Measurements from ENCODE around the gene AADACL2.
"Not testable (repeated sequence)": the region's sequence is repeated elsewhere in the genome, so short reads cannot be mapped to it uniquely, and the experiment has no call there.

Gene AADACL2

GRCh38 chr3:151765685-151766084, 32.0 kb downstream of the AADACL2 start:
- no peak overlapping the region for H3K4me3 ChIP-seq (ENCODE audit: low read depth, low read length)

DNA sequence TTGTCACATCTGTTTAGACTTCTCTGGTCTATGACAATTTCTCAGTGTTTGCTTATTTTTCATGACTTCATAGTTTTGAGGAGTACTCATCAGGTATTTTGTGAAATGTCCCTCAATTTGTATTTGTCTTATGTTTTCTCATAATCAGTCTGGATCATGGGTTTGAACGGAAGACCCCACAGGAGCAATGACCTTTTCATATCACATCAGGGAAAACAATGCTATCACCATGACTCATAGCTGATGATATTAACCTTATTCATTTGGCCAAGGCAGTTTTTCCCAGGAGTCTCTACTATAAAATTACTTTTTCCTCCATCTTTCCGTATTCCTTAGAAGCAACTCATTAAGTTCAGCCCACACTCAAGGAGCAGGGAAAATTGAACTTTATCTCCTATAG, 32.7 kb downstream of the AADACL2 start:
- H3K4me3 ChIP-seq (ENCODE audit: low read depth, low read length), result no peak overlapping the region

DNA sequence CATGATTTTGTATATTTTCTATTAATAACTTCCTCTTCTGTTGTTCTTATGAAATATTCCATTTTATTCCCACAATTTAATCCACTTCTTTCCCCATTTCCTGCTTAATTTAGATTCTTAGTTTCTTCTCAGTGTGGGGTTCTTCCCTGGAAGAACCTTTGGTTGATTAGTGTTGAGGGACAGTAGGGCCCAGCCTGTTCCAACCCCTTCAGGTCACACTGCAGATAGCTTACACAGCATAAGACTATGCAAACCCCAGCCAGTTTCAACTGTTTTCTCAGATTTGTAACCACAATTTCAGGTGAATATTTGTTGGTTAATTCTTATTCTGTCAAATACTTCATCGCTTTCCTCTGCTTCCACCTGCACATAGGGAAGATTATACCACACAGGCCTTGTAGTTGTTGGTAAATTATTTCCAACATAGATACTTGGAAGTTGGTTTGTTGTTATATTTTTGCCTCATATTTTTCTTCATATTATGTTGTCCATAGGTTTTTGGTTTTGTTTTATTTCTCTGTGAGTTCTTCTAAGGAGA, 34.7 kb downstream of the AADACL2 start:
- no peak overlapping the region for H3K4me3 ChIP-seq (ENCODE audit: low read depth, low read length)

DNA sequence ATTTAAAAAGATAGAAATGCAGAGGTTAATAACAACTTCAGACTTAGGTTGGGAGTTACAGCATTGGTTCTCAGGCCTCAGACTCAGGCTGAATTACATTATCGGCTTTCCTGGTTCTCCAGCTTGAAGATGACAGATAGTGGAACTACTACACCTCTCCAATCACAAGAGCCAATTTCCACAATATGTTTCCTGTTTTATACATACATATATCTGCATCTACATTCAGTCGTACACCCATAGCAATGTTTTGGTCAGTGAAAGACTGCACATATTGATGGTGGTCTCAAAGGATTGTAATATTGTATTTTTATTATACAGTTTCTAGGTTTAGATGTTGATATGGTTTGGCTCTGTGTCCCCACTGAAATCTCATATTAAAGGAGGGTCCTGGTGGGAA, 35.4 kb downstream of the AADACL2 start:
- no peak overlapping the region for H3K4me3 ChIP-seq (ENCODE audit: low read depth, low read length)

DNA sequence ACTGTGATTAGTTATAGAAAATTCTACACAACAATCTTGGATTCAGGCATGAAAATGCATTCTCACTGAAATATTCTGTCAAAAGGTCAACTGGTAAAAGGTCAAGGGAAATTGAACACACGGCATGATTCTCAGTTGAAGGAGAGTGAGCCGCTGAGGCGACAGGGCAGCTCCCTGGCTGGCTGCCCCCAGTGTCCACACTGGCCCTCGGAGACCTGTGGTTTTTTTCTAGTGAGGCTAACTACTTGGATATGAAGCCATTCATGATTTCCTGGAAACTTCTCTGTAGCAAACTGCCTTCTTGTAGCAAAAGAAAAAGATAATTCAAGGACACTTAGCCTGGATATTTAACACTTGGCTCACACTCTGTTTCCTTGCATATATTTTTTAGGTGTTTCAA, 37.2 kb downstream of the AADACL2 start:
- H3K4me3 ChIP-seq (ENCODE audit: low read depth, low read length), result no peak overlapping the region

GRCh38 chr3:151772825-151773480, 39.2 kb downstream of the AADACL2 start:
- no peak overlapping the region for H3K4me3 ChIP-seq (ENCODE audit: low read depth, low read length)

DNA sequence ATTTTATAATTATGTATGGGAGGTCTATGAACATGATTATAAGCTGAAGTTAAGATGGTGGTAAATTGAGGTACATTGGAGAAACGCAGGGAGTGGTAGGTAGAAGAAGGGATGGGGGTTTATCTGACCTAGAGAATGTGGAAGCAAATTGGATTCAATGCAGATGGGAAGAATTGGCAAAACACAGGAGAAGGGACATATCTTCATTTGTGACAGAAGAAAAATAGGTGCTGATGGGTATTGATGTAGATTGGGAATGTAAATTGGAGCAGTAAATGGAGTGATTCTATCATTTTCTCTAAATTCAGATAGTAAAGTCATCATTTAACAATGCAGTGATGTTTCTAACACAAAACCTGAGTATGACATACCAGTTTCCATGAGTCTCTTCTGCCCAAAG, 40.5 kb downstream of the AADACL2 start:
- H3K4me3 ChIP-seq (ENCODE audit: low read depth, low read length), result no peak overlapping the region

GRCh38 chr3:151774910-151775309, 41.2 kb downstream of the AADACL2 start:
- no peak overlapping the region for H3K4me3 ChIP-seq (ENCODE audit: low read depth, low read length)

DNA sequence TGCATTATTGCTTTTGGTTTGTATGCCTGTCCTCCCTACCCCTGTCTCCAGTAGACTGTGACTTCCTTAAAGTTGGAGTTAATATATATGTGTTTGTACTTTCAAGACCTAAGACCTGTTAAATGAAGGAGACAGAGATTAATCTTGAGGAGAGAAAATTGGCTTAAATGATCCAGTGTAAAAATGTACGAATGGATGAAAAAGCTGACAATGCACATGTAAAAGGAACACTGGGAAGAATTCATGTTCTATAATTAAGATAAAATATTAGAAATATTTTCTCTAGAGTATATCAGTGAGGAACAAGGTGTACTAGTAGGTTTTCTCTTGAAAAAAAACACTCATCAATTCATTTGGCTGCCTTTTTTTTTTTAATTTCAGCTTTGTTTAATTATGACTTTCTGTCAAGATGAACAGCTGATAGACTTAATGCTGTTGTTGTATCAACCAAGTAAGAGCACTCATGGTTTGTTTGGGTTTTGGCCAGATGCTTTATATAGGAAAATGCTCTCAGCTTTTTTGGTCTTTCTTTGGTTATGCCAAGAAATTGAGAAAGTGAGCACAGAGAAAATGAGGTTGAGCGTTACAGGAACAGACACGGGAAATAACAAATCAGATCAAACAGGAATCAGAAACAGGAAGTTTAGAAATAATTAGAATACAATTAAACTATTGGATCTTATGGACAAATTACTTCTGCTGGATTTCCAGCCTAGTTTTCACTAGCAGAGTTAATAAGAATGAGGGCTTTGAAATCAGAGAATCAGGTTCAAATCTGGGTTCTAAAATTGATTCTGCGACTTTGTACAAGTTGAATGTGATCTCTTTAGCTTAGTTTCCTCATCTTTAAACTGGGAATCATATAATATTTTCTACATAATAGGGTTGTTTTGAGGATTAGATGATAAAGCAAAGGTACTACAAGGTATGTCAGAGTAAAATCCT, 41.9 kb downstream of the AADACL2 start:
- no peak overlapping the region for H3K4me3 ChIP-seq (ENCODE audit: low read depth, low read length)

DNA sequence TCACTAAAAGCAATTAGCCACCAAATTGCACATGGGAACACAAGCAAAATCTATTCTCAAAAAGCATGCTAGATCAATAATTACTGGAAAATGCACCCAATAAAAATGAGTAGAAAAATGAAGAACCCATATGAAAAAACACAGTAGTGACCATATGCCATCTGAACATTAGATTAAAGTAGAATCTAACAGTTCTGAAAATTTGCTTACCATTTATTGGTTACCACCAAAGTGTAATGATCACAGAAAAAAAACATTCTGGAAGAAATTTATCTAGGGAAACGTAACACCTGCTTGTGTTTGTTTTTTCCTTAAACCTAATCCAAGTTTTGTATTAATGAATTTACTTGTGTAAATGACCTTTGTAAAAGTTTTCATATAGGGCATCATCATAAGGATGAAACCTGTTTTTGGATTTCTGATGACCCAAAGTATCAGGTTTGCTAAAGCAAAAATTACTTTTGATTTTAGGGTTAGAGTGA, 42.6 kb downstream of the AADACL2 start:
- no peak overlapping the region for H3K4me3 ChIP-seq (ENCODE audit: low read depth, low read length)

DNA sequence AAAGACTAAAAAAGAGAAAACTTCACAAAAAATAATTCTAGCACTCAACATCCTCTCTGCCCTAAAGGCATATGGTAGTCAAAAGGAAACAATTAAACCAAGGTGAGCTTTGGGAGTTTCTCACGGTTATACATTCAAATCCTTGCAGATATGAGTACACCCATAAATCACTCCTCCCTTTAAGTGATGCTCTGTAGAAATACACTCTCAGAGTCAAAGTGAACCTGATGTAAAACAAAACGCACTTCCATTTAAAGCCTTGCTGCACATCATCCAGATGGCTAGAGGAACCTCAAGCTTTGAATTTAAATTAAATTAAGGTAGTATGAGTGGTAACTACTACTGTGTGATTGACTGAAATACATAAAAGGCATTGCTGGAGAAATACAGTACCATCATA, 44.2 kb downstream of the AADACL2 start:
- H3K4me3 ChIP-seq (ENCODE audit: low read depth, low read length), result no peak overlapping the region

- H3K4me3 ChIP-seq (ENCODE audit: low read depth, low read length), result no peak overlapping the region
Measured at GRCh38 chr3:151787626-151788025, 53.9 kb downstream of the AADACL2 start.

DNA sequence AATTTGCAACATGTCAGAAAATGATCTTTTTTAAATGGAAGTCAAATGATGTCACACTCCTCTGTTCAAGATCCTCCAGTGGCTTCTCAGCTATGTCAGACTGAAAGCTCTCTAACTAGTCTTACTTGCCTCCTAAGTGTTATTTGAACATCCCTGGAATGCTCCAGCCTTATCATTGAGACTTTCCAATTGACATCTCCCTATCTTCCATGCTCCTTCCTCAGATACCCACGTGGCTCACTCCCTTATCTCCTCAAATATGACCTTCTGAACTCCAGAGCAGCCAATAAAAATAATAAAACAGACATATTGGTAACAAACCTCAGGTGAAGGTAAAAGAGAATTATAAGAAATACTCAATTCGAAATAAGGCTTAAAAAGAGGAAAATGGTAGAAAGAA, 54.7 kb downstream of the AADACL2 start:
- H3K4me3 ChIP-seq (ENCODE audit: low read depth, low read length), result no peak overlapping the region

- H3K4me3 ChIP-seq (ENCODE audit: low read depth, low read length), result no peak overlapping the region
Measured at GRCh38 chr3:151789853-151790463, 56.2 kb downstream of the AADACL2 start.

DNA sequence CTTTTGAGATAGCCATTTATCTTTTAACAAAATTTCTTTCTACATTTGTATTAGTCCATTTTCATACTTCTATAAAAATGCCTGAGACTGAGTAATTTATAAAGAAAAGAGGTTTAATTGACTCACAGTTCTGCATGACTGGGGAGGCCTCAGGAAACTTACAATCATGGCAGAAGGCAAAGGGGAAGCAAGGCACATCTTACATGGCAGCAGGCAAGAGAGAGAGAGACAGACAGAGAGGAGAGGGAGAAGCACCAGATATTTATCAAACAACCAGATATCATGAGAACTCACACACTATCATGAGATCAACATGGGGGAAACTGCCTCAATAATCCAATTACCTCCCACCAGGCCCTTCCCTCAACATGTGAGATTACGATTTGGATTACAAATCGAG, 57.0 kb downstream of the AADACL2 start:
- not testable (repeated sequence) for H3K4me3 ChIP-seq (ENCODE audit: low read depth, low read length)

DNA sequence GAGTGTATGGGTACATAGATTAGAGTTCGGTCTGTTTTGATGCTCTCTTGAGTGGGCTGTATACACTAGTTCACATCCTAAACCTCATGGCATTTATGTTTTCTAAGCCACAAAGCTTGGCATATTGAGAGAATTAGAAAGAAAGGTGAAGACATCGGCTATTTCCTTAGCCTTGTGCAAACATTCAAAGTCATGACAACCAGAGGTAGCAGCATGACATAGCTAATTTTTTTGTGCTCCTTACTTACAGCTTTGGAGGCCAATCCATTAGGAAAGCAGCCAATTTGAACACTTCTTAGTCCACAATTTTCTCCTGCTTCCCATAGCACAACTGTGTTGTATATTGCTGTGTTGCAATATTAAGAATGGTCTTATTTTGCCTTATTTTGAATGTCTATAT, 58.7 kb downstream of the AADACL2 start:
- no peak overlapping the region for H3K4me3 ChIP-seq (ENCODE audit: low read depth, low read length)

- H3K4me3 ChIP-seq (ENCODE audit: low read depth, low read length), result no peak overlapping the region
Measured at GRCh38 chr3:151793636-151794035, 59.9 kb downstream of the AADACL2 start.

- no peak overlapping the region for H3K4me3 ChIP-seq (ENCODE audit: low read depth, low read length)
Measured at GRCh38 chr3:151794080-151794479, 60.4 kb downstream of the AADACL2 start.

DNA sequence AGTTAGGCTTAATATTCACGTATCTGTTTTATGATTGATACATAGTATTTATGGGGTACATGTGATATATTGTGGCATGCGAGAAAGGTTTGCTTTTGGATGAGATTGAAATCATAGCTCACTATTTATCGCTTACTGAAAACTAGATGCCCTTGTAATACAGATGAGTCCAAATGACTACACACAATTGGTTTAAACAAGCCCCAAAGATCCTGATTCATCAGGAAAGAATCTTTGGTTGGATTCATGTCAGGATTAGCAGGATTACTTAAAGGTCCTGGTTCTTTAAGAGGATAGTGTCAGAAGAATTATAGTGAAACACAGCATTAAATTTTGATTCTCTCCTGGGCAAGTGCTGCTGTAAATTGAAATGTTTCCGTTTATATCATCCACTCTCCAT, 61.5 kb downstream of the AADACL2 start:
- no peak overlapping the region for H3K4me3 ChIP-seq (ENCODE audit: low read depth, low read length)

GRCh38 chr3:151796105-151796680, 62.5 kb downstream of the AADACL2 start:
- no peak overlapping the region for H3K4me3 ChIP-seq (ENCODE audit: low read depth, low read length)

- H3K4me3 ChIP-seq (ENCODE audit: low read depth, low read length), result no peak overlapping the region
Measured at GRCh38 chr3:151798466-151798865, 64.7 kb downstream of the AADACL2 start.
